ENCODE results near the gene RASSF8. TPM values are rescaled to one million over a fixed set of nuclear protein-coding genes. Genes with fewer than 3 reads are reported as not detected.

The RASSF8 gene
- total and polyA plus RNA-seq, 9 of the 15 experiments (the other 6 are each of a cell fraction or from before 2014, with no cell fraction given) = 0.01 to 0.36 (median 0.12) TPM; not detected in 1

GRCh38 chr12:25994901-25995625 is 36.6 kb downstream of the RASSF8 start (continued):
- no peak for TF ChIP-seq IRF9 (tag; IDR thresholded peaks at IDR 0.05)
- TF ChIP-seq ZFPM2 (CRISPR knock-in tag; IDR thresholded peaks at IDR 0.05) = no peak
- TF ChIP-seq NFE2L1 (tag; IDR thresholded peaks at IDR 0.05; ENCODE audit: borderline replicate concordance, low read depth) = no peak
- no peak for TF ChIP-seq COPS2 (conservative IDR thresholded peaks at IDR 0.05)
- TF ChIP-seq SAFB2 (IDR thresholded peaks at IDR 0.05; ENCODE audit: borderline replicate concordance, low read depth, low read length, severe bottlenecking) = no peak
- no peak for TF ChIP-seq STAT5B (CRISPR knock-in tag; IDR thresholded peaks at IDR 0.05)

GRCh38 chr12:25995906-25996305 is 37.4 kb downstream of the RASSF8 start:
- H3K4me1 ChIP-seq (replicated peaks in 1 of 2; ENCODE audit: control insufficient read depth in 2 of 2, insufficient read depth in 2 of 2, low read length in 2 of 2) = no peaks in the 10 kb centered on the region
- ChIA-PET CTCF (ENCODE audit: low intra/inter-chr PET ratio) (no interaction called here), POLR2A (no interaction called here)
- DNase-seq (ENCODE audit: extremely low read depth in 1 of 4, low spot score in 3 of 4) (no peak), FAIRE-seq (no peak), ATAC-seq (no peak)
- no peak overlapping the region for H3K9ac ChIP-seq (ENCODE audit: insufficient read depth in 1 of 2, low read depth in 2 of 2, low read length in 2 of 2)
- BruUV-seq (replicated peaks) = no TSS peak
- intact Hi-C loops (cut with micrococcal nuclease) (no loop called here), in situ Hi-C loops (cut with MboI) (no loop called here)
- H3K9me3 ChIP-seq (replicated peaks; ENCODE audit: control insufficient read depth, insufficient read depth, low read depth, low read length) = no peaks in the 10 kb centered on the region
- TF ChIP-seq BDP1 (IDR thresholded peaks at IDR 0.05; ENCODE audit: insufficient read depth, insufficient read length) (no peak), BACH1 (tag; IDR thresholded peaks at IDR 0.05) (no peak), THAP12 (CRISPR knock-in tag; IDR thresholded peaks at IDR 0.05) (no peak), CTBP1 (IDR thresholded peaks at IDR 0.05; ENCODE audit: borderline replicate concordance) (no peak), TBP (optimal IDR thresholded peaks at IDR 0.05; ENCODE audit: low read depth, low read length) (no peak), HES1 (IDR thresholded peaks at IDR 0.05; ENCODE audit: low read depth) (no peak)
- H3K27me3 ChIP-seq (ENCODE audit: control insufficient read depth in 2 of 2, insufficient read depth in 2 of 2, low read length in 2 of 2) = no peaks in the 10 kb centered on the region
- no peak overlapping the region for H2AFZ ChIP-seq (ENCODE audit: low read depth, low read length)
- H3K4me3 ChIP-seq = no peak overlapping the region
- no peaks in the 10 kb centered on the region for H3K36me3 ChIP-seq (ENCODE audit: control insufficient read depth, insufficient read depth, low read length)
- no peaks in the 10 kb centered on the region for H3K79me2 ChIP-seq (ENCODE audit: control insufficient read depth, insufficient read depth, low read length)
- H3K27ac ChIP-seq (ENCODE audit: extremely low read depth, low read depth, low read length) = no peak overlapping the region
- no peak overlapping the region for H3K4me2 ChIP-seq (ENCODE audit: insufficient read depth, low read length)
- no peaks in the 10 kb centered on the region for H4K20me1 ChIP-seq (replicated peaks; ENCODE audit: control insufficient read depth, insufficient read depth, low read length)
- 0% methylated on average over 2 of the region's 2 CpGs for WGBS (ENCODE audit: insufficient coverage, low coverage, missing lambda C conversion rate)
- no peaks in the 10 kb centered on the region for H3K9me1 ChIP-seq (ENCODE audit: control insufficient read depth, insufficient read depth, low read length)
